ENCODE measurements around the gene KPNA1. TPM values are rescaled to one million over a fixed set of nuclear protein-coding genes. Genes with fewer than 3 reads are reported as not detected.

The KPNA1 gene
- total and polyA plus RNA-seq, 2 experiments from 2014 or later, result 19.8 to 30.1 TPM

DNA sequence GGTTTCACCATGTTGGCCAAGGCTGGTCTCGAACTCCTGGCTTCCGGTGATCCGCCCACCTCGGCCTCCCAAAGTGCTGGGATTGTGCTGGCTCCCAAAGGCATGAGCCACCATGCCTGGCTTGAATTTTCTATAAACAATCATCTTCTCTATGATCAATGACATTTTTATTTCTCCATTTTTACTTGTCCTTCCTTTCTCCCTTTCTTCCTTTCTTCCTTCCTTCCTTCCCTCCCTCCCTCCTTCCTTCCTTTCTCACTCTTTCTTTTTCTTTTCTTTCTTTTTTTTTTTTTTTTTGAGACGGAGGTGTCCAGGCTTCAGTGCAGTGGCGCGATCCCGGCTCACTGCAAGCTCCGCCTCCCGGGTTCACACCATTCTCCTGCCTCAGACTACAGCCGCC lies 8.6 kb upstream of the KPNA1 start:
- Mint-ChIP-seq H3K9me3 (no peaks in the 10 kb centered on the region; the same call in 2 of the 3 replicates), H3K27ac (no peak overlapping the region), H3K27me3 (ENCODE audit: insufficient read depth, low read depth, poor library complexity) (no peaks in the 10 kb centered on the region), H3K36me3 (ENCODE audit: low read depth) (no peaks in the 10 kb centered on the region), H3K4me3 (no peak overlapping the region), H3K4me1 (no peaks in the 10 kb centered on the region)
- Histone ChIP-seq H3F3A (replicated peaks; ENCODE audit: low read depth) (no peaks in the 10 kb centered on the region), H3K9me2 (ENCODE audit: insufficient read depth) (no peaks in the 10 kb centered on the region), H3K4me2 (no peak overlapping the region), H2AFZ (peak overlapping the region; percentile 70; the same call in 1 of the 2 replicates), H3K27me3 (ENCODE audit: insufficient read depth) (no peaks in the 10 kb centered on the region), H3K27ac (ENCODE audit: low read depth) (no peak overlapping the region), H3K4me1 (ENCODE audit: insufficient read depth) (no peaks in the 10 kb centered on the region), H4K20me1 (replicated peaks; ENCODE audit: insufficient read depth) (no peaks in the 10 kb centered on the region), H3K79me2 (replicated peaks; ENCODE audit: insufficient read depth) (no peaks in the 10 kb centered on the region), H3K4me3 (no peak overlapping the region), H3K36me3 (ENCODE audit: insufficient read depth) (no peaks in the 10 kb centered on the region)
- DNase-seq (ENCODE audit: low spot score) (no peak), ATAC-seq (no peak)
- TF ChIP-seq, protein P1, sequence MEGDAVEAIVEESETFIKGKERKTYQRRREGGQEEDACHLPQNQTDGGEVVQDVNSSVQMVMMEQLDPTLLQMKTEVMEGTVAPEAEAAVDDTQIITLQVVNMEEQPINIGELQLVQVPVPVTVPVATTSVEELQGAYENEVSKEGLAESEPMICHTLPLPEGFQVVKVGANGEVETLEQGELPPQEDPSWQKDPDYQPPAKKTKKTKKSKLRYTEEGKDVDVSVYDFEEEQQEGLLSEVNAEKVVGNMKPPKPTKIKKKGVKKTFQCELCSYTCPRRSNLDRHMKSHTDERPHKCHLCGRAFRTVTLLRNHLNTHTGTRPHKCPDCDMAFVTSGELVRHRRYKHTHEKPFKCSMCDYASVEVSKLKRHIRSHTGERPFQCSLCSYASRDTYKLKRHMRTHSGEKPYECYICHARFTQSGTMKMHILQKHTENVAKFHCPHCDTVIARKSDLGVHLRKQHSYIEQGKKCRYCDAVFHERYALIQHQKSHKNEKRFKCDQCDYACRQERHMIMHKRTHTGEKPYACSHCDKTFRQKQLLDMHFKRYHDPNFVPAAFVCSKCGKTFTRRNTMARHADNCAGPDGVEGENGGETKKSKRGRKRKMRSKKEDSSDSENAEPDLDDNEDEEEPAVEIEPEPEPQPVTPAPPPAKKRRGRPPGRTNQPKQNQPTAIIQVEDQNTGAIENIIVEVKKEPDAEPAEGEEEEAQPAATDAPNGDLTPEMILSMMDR (conservative IDR thresholded peaks at IDR 0.05; ENCODE audit: low read depth in 2 of 2), result no peak
- TF ChIP-seq, protein P2, sequence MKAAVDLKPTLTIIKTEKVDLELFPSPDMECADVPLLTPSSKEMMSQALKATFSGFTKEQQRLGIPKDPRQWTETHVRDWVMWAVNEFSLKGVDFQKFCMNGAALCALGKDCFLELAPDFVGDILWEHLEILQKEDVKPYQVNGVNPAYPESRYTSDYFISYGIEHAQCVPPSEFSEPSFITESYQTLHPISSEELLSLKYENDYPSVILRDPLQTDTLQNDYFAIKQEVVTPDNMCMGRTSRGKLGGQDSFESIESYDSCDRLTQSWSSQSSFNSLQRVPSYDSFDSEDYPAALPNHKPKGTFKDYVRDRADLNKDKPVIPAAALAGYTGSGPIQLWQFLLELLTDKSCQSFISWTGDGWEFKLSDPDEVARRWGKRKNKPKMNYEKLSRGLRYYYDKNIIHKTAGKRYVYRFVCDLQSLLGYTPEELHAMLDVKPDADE (IDR thresholded peaks at IDR 0.05), result no peak
- TF ChIP-seq, protein P3, sequence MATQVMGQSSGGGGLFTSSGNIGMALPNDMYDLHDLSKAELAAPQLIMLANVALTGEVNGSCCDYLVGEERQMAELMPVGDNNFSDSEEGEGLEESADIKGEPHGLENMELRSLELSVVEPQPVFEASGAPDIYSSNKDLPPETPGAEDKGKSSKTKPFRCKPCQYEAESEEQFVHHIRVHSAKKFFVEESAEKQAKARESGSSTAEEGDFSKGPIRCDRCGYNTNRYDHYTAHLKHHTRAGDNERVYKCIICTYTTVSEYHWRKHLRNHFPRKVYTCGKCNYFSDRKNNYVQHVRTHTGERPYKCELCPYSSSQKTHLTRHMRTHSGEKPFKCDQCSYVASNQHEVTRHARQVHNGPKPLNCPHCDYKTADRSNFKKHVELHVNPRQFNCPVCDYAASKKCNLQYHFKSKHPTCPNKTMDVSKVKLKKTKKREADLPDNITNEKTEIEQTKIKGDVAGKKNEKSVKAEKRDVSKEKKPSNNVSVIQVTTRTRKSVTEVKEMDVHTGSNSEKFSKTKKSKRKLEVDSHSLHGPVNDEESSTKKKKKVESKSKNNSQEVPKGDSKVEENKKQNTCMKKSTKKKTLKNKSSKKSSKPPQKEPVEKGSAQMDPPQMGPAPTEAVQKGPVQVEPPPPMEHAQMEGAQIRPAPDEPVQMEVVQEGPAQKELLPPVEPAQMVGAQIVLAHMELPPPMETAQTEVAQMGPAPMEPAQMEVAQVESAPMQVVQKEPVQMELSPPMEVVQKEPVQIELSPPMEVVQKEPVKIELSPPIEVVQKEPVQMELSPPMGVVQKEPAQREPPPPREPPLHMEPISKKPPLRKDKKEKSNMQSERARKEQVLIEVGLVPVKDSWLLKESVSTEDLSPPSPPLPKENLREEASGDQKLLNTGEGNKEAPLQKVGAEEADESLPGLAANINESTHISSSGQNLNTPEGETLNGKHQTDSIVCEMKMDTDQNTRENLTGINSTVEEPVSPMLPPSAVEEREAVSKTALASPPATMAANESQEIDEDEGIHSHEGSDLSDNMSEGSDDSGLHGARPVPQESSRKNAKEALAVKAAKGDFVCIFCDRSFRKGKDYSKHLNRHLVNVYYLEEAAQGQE (IDR thresholded peaks at IDR 0.05; ENCODE audit: unreplicated experiment), result no peak
- no peak for TF ChIP-seq NANOG (IDR thresholded peaks at IDR 0.05; ENCODE audit: borderline replicate concordance)

DNA sequence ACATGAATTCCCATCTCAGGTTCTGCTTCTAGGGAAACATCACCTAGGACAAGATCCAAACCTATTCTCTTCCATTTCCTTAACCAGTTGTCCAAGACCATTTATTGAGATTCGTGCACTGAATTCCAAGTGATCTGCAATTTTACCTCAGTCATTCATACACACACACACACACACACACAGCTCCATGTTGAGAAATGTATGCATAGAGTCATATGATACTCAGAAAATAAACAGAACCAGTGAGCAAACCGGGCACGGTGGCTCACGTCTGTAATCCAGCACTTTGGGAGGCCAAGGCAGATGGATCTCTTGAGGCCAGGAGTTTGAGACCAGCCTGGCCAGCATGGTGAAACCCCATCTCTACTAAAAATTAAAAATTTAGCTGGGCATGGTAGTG lies 6.1 kb upstream of the KPNA1 start:
- H3K4me1 Mint-ChIP-seq, result no peaks in the 10 kb centered on the region
- Histone ChIP-seq H3K4me3 (no peak overlapping the region), H3K4me2 (no peak overlapping the region), H3K27ac (ENCODE audit: low read depth) (no peak overlapping the region), H2AFZ (no peak overlapping the region), H3F3A (replicated peaks; ENCODE audit: low read depth) (no peaks in the 10 kb centered on the region), H3K27me3 (ENCODE audit: insufficient read depth) (no peaks in the 10 kb centered on the region), H3K9me2 (ENCODE audit: insufficient read depth) (no peaks in the 10 kb centered on the region), H3K4me1 (ENCODE audit: insufficient read depth) (no peaks in the 10 kb centered on the region), H3K36me3 (ENCODE audit: insufficient read depth) (no peaks in the 10 kb centered on the region), H3K79me2 (replicated peaks; ENCODE audit: insufficient read depth) (no peaks in the 10 kb centered on the region), H4K20me1 (replicated peaks; ENCODE audit: insufficient read depth) (no peaks in the 10 kb centered on the region)
- DNase-seq (ENCODE audit: low spot score) (no peak), ATAC-seq (no peak)
- H3K36me3 Mint-ChIP-seq (ENCODE audit: low read depth), result no peaks in the 10 kb centered on the region
- no peaks in the 10 kb centered on the region for H3K27me3 Mint-ChIP-seq (ENCODE audit: insufficient read depth, low read depth, poor library complexity)
- no peak overlapping the region; the same call in 2 of the 3 replicates for H3K4me3 Mint-ChIP-seq
- H3K9me3 Mint-ChIP-seq, result no peaks in the 10 kb centered on the region; the same call in 2 of the 3 replicates
- no peak overlapping the region for H3K27ac Mint-ChIP-seq
- TF ChIP-seq, protein P4, sequence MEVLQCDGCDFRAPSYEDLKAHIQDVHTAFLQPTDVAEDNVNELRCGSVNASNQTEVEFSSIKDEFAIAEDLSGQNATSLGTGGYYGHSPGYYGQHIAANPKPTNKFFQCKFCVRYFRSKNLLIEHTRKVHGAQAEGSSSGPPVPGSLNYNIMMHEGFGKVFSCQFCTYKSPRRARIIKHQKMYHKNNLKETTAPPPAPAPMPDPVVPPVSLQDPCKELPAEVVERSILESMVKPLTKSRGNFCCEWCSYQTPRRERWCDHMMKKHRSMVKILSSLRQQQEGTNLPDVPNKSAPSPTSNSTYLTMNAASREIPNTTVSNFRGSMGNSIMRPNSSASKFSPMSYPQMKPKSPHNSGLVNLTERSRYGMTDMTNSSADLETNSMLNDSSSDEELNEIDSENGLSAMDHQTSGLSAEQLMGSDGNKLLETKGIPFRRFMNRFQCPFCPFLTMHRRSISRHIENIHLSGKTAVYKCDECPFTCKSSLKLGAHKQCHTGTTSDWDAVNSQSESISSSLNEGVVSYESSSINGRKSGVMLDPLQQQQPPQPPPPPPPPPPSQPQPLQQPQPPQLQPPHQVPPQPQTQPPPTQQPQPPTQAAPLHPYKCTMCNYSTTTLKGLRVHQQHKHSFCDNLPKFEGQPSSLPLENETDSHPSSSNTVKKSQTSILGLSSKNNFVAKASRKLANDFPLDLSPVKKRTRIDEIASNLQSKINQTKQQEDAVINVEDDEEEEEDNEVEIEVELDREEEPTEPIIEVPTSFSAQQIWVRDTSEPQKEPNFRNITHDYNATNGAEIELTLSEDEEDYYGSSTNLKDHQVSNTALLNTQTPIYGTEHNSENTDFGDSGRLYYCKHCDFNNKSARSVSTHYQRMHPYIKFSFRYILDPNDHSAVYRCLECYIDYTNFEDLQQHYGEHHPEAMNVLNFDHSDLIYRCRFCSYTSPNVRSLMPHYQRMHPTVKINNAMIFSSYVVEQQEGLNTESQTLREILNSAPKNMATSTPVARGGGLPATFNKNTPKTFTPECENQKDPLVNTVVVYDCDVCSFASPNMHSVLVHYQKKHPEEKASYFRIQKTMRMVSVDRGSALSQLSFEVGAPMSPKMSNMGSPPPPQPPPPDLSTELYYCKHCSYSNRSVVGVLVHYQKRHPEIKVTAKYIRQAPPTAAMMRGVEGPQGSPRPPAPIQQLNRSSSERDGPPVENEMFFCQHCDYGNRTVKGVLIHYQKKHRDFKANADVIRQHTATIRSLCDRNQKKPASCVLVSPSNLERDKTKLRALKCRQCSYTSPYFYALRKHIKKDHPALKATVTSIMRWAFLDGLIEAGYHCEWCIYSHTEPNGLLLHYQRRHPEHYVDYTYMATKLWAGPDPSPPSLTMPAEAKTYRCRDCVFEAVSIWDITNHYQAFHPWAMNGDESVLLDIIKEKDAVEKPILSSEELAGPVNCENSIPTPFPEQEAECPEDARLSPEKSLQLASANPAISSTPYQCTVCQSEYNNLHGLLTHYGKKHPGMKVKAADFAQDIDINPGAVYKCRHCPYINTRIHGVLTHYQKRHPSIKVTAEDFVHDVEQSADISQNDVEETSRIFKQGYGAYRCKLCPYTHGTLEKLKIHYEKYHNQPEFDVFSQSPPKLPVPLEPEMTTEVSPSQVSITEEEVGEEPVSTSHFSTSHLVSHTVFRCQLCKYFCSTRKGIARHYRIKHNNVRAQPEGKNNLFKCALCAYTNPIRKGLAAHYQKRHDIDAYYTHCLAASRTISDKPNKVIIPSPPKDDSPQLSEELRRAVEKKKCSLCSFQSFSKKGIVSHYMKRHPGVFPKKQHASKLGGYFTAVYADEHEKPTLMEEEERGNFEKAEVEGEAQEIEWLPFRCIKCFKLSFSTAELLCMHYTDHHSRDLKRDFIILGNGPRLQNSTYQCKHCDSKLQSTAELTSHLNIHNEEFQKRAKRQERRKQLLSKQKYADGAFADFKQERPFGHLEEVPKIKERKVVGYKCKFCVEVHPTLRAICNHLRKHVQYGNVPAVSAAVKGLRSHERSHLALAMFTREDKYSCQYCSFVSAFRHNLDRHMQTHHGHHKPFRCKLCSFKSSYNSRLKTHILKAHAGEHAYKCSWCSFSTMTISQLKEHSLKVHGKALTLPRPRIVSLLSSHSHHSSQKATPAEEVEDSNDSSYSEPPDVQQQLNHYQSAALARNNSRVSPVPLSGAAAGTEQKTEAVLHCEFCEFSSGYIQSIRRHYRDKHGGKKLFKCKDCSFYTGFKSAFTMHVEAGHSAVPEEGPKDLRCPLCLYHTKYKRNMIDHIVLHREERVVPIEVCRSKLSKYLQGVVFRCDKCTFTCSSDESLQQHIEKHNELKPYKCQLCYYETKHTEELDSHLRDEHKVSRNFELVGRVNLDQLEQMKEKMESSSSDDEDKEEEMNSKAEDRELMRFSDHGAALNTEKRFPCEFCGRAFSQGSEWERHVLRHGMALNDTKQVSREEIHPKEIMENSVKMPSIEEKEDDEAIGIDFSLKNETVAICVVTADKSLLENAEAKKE (CRISPR knock-in tag; IDR thresholded peaks at IDR 0.05), result no peak
- no peak for TF ChIP-seq ZNF331 (CRISPR knock-in tag; IDR thresholded peaks at IDR 0.05; ENCODE audit: low read depth)
- no peak for TF ChIP-seq ZNF114 (CRISPR knock-in tag; IDR thresholded peaks at IDR 0.05)

Data from GM23338 (cell line).